ENCODE measurements around the gene CCRL2. TPM values are rescaled to one million over a fixed set of nuclear protein-coding genes. Genes with fewer than 3 reads are reported as not detected.

The CCRL2 gene
- total RNA-seq, 2 donors from 2014 or later: 0.89 to 4.2 TPM

DNA sequence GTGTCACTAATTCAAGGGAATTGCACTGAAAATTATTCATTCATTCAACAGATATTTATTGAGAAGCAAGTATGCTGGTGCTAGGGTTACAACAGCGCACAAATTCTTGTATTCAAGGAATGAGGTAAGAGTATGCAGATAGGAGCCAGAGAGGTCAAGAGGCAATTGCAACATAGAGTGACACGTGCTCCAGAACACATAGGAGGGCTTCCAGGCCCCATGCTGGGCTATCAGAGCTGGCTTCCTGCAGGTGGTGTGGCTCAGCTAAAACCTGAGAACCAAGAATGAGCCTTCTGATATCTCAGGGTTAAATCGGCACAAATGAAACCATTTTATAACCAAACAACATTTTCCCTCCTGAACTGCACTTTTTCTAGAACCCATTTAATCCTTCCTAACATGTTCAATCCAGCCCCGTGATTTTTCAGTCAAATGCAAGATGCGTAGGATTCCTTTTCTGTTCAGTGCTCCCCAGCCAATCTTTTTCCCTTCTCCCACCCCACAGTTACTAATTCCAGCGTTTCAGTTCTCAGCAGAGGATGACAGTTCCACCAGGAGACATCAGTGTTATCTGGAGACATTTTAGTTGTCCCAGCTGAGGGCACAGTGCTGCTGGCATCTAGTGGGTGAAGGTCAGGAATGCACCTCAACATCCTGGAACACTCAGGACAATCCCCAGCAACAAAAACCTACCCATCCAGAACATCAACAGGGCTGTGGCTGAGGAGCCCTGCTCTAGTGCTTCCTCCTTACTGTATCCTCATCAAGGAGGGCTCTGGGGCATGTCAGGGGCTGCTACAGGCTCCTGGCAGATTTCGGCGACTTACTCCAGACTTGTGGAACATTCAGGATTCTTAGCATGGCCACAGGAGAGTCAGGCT lies 13.3 kb upstream of the CCRL2 start:
- no peaks in the 10 kb centered on the region for H3K36me3 ChIP-seq
- H3K9me3 ChIP-seq: no peaks in the 10 kb centered on the region
- no peak for DNase-seq (ENCODE audit: low spot score)
- H3K4me1 ChIP-seq: no peaks in the 10 kb centered on the region
- no peaks in the 10 kb centered on the region for H3K27me3 ChIP-seq
- H3K4me3 ChIP-seq: no peak overlapping the region
- no peak for TF ChIP-seq CTCF (IDR thresholded peaks at IDR 0.05)
- no peak overlapping the region for H3K27ac ChIP-seq

DNA sequence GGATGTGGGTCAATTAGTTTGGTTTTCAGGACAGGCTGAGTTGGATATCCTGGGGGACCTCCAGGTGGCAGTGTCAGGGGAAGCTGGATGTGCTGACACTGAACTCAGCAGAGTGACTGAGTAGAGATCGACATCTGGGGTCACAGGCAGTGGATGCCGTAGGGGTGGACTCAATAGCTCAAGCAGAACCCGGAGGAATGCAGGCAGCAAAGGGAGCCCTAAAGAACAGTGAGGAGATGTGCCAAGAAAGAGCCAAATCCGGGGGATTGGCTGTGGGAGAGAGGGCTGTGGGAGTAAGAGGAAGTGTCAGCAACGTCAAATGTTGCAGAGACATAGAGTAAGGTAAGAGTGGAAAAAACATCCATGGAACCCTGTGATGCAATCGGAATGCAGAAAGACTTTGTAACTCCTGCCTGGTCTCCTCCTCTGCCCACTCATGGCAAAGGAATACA lies 11.8 kb upstream of the CCRL2 start:
- H3K27ac ChIP-seq: no peak overlapping the region
- H3K4me1 ChIP-seq: peaks cover 0 to 4% of the 10 kb centered on the region in 2 donors
- H3K4me3 ChIP-seq: no peak overlapping the region
- H3K36me3 ChIP-seq: no peaks in the 10 kb centered on the region
- TF ChIP-seq CTCF (IDR thresholded peaks at IDR 0.05): no peak
- no peak for DNase-seq (ENCODE audit: low spot score)
- no peaks in the 10 kb centered on the region for H3K27me3 ChIP-seq
- H3K9me3 ChIP-seq: no peaks in the 10 kb centered on the region

- Histone ChIP-seq H3K27me3 (no peaks in the 10 kb centered on the region), H3K9me3 (no peaks in the 10 kb centered on the region), H3K36me3 (no peaks in the 10 kb centered on the region), H3K4me3 (no peak overlapping the region), H3K27ac (no peak overlapping the region), H3K4me1 (peaks cover 0 to 5% of the 10 kb centered on the region in 2 donors)
- DNase-seq (ENCODE audit: low spot score): no peak
- TF ChIP-seq CTCF (IDR thresholded peaks at IDR 0.05): no peak
Measured at GRCh38 chr3:46395766-46396530, 11.1 kb upstream of the CCRL2 start.

DNA sequence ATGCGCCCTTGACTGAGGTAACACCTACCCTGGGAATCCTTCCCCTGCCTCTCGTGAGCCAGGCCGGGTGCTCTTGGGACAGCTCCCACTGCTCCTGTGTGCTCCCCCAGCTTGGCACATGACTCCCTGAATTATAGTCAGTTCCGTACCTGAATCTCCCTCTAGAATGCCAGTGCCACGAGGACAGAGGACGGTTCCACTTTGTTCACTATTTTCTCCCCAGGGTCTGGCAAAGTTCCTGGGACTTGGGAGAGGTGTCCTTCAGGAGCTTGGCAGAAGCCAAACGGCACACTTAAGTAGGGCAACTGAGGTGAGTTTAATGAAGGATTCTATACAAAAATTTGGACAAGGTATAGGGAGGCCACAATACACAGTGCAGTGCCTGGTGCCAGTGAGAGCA lies 9.9 kb upstream of the CCRL2 start:
- Histone ChIP-seq H3K9me3 (no peaks in the 10 kb centered on the region), H3K27me3 (no peaks in the 10 kb centered on the region), H3K4me1 (peaks cover 0 to 5% of the 10 kb centered on the region in 2 donors), H3K4me3 (no peak overlapping the region), H3K27ac (no peak overlapping the region), H3K36me3 (no peaks in the 10 kb centered on the region)
- no peak for TF ChIP-seq CTCF (IDR thresholded peaks at IDR 0.05)
- no peak for DNase-seq (ENCODE audit: low spot score)

DNA sequence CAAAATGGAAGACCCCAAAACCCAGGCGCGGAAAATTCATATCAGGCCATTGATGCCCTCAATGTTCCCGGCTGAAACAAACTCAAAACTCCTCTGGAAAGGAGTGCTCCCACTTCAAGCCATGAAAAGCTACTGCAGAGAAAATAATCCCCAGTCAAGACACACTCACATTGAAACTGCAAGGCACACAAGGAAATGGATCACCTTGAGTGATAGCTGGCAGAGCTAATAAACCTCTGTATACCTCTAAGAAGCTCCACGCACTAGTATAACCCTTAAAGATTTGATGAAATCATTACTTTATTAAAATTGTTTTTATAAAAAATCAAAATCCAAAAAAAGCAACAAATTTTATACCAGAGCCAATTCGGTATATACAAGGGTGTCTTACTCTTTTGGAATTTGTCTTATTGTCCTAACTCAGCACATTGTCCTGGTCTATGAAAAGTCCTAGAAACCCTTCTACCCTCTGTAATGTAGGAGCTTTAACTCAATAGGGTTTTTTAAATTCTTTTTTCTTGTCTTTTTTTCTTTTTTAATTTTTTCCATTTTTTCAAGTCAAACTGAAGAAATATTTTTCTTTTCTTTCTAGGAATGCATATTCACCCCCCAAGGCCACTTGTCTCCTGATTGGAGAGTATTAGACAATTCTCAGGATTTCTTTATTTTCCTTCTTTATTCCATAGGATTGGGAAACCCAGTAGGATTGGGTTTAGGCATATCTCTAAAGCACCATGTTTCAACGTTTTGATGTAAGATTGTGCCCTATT lies 8.7 kb upstream of the CCRL2 start:
- no peak for TF ChIP-seq CTCF (IDR thresholded peaks at IDR 0.05)
- no peaks in the 10 kb centered on the region for H3K9me3 ChIP-seq

More for the DNA sequence above, 8.7 kb upstream of the CCRL2 start:
- H3K27ac ChIP-seq: no peak overlapping the region
- no peak for DNase-seq (ENCODE audit: low spot score)
- peaks cover 0 to 5% of the 10 kb centered on the region in 2 donors for H3K4me1 ChIP-seq
- H3K27me3 ChIP-seq: no peaks in the 10 kb centered on the region
- H3K36me3 ChIP-seq: no peaks in the 10 kb centered on the region
- no peak overlapping the region for H3K4me3 ChIP-seq

Measured in right atrium auricular region (tissue), 2 donors.